HTR-8/SVneo (cell line): ENCODE measurements around the gene EXTL1.

ENCODE experiments used
- DNase-seq: peaks from one replicate; pipeline ENCODE4 v3.0.0; 2011; ENCODE audit warnings: low spot score, mixed read lengths; ENCODE audit not compliant: insufficient read length
- FAIRE-seq: peaks from 2 replicates; lab custom pipeline; 2011; peaks lifted over from hg19 to GRCh38; lab: Jason Lieb, UNC

The EXTL1 gene

GRCh38 chr1:26037904-26038303, 16.3 kb downstream of the EXTL1 start:
- no peak for FAIRE-seq
- DNase-seq = no peak

GRCh38 chr1:26038477-26038876, 16.9 kb downstream of the EXTL1 start:
- no peak for DNase-seq
- FAIRE-seq = no peak

GRCh38 chr1:26038904-26039303, 17.3 kb downstream of the EXTL1 start:
- FAIRE-seq (no peak), DNase-seq (no peak)

- FAIRE-seq = no peak
- DNase-seq = no peak
These were observed 19.8 kb downstream of the EXTL1 start for GRCh38 chr1:26041401-26041800.

- DNase-seq (no peak), FAIRE-seq (no peak)
These were observed 20.4 kb downstream of the EXTL1 start for GRCh38 chr1:26041978-26042377.

- DNase-seq = no peak
- no peak for FAIRE-seq
These were observed 22.2 kb downstream of the EXTL1 start for GRCh38 chr1:26043765-26044164.

- FAIRE-seq (no peak), DNase-seq (no peak)
These were observed 22.8 kb downstream of the EXTL1 start for GRCh38 chr1:26044414-26044813.

GRCh38 chr1:26044971-26045721, 23.6 kb downstream of the EXTL1 start:
- FAIRE-seq (no peak), DNase-seq (no peak)

GRCh38 chr1:26045722-26046245, 24.2 kb downstream of the EXTL1 start, which contains the start of gene SLC30A2:
Gene SLC30A2 (minus strand): TSS chr1:26046118. CDS start chr1:26045896, 222 bp downstream.
- FAIRE-seq = no peak
- DNase-seq = no peak

GRCh38 chr1:26046246-26047095, 24.9 kb downstream of the EXTL1 start:
- DNase-seq = no peak
- FAIRE-seq = no peak

- FAIRE-seq (no peak), DNase-seq (no peak)
These were observed 25.8 kb downstream of the EXTL1 start for GRCh38 chr1:26047278-26047874.

- FAIRE-seq (no peak), DNase-seq (no peak)
These were observed 28.1 kb downstream of the EXTL1 start for GRCh38 chr1:26049531-26050247.

GRCh38 chr1:26050248-26050640, 28.7 kb downstream of the EXTL1 start:
- FAIRE-seq (no peak), DNase-seq (no peak)

- no peak for FAIRE-seq
- DNase-seq = no peak
These were observed 32.4 kb downstream of the EXTL1 start for GRCh38 chr1:26053718-26054560.

- FAIRE-seq = no peak
These were observed 33.5 kb downstream of the EXTL1 start for GRCh38 chr1:26055041-26055440.

GRCh38 chr1:26057189-26057588, 35.6 kb downstream of the EXTL1 start:
- FAIRE-seq (no peak), DNase-seq (no peak)

More at GRCh38 chr1:26055041-26055440, 33.5 kb downstream of the EXTL1 start:
- DNase-seq = no peak

GRCh38 chr1:26058052-26058595, 36.5 kb downstream of the EXTL1 start:
- no peak for DNase-seq
- no peak for FAIRE-seq

- FAIRE-seq (no peak), DNase-seq (no peak)
These were observed 38.3 kb downstream of the EXTL1 start for GRCh38 chr1:26059906-26060305.
